GM18873 (cell line): ENCODE data around the gene RHBDL1.

Source experiments
- ATAC-seq: cut with Tn5 transposase; IDR thresholded peaks from one replicate; pipeline ENCODE4 v1.9.1; 2021; ENCODE audit warnings: mild to moderate bottlenecking, moderate library complexity, moderate number of reproducible peaks; ENCODE audit not compliant: unreplicated experiment, low FRiP score

The RHBDL1 gene

DNA sequence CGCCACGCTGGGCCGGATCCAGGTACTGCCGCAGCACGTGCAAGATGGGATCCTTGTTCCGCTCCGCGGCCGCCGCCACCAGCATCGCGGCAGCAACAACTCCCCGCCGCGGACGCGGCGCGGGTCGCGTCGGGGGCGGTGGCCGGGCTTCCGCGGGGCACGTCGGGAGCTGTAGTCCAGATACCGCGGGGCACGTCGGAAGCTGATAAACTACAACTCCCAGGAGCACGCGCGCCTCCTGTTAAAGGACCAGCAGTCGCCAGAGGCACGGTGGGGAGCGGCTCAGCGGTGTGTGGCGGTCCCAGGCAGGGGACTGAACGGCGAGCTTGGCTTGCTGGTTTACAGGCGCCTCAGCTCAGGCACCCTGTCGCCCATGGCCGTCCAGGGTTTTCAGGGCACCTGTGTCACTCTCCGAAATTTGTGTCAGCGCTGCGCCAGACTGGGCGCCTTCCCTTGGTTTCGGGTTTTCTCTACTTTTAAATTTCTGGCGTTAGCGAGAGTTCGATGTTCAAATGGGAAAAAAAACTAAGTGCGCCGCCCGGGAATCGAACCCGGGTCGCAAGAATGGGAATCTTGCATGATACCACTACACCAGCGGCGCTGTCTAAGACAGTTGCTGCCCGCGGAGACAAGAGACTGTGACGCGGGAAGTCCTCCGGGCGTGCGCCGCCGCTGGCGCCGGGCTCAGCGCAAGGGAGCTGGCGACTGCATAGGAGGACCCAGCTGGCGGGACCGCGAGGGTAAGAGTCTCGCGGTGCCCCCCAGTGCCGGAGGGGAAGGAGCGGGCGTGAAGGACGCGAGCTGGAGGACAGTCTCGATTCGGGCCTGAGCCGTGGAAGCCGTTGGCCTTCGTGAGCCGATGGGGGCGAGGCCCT is 39.0 kb upstream of the RHBDL1 start, which contains the start of gene METTL26:
Gene METTL26 (minus strand): TSS at position 100 of the 875 bp plus-strand sequence. CDS start 15 bp downstream, at position 85.
- peak; percentile 58 for ATAC-seq

DNA sequence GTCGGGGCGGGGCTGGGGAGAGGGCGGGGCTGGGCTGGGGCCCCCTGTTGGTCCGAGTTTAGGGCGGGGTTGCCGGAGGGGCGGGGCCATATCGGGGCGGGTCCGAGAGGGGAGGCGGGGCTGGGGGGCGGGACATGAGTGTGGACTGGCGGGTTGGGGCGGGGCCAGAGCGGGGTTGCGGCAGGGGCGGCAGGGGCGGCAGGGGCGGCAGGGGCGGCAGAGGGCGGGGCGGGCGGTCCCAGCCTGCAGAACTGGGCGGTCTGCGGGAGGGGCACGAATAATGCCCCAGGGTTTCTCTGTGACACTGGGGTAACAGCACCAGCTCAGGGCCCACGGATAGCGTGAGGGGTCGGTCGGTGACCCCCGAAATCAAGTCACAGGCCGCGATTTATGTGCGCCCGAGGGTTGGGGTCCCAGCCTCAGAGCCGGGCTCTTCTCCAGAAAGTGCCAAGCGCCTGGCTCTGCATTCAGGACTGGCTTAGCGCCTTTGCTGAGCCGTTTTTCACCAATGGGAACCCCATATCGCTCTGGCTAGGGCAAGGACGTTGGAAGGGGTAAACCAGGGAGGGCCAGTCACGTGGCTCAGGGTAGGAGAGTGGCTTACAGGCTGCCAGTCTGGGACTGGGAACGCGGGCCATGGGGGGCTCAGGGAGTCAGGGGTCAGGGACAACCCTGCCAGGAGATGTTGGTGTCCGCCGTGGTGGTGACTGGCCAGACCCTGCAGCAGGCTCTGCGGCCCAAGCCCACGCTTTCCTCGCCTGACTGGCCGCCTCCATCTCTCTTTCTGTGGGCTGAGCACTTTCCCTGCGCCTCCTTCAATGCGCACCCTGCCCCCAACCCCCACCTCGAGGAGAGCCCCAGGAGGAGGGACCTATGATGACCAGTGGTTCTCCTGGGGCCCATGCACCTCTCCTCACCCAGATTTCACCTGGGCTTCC is 38.1 kb upstream of the RHBDL1 start:
- no peak for ATAC-seq

DNA sequence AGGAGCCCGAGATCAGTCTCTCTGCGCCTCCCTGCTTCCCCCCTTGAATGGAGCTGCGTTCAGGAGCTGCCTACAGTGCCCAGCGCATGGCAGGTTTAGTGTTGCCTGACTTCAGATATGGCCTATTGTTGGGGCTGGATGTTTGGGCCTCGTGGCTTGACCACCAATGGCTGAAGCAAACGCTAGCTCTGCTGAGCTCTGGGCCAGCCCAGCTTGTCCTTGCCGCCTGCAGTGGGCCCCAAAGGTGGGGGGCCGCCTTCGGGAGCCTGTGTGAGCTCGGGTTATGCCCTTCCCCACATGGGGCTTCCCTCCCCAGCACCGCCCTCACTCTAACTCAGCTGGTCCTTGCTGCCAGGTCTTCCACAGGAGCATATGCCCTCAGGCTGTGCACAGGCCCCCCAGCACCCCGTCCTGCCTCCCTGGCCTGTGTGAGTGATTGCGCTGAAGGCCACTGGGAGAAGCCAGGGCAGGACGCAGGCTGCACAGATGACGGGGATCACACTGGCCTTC is 37.4 kb upstream of the RHBDL1 start:
- no peak for ATAC-seq

DNA sequence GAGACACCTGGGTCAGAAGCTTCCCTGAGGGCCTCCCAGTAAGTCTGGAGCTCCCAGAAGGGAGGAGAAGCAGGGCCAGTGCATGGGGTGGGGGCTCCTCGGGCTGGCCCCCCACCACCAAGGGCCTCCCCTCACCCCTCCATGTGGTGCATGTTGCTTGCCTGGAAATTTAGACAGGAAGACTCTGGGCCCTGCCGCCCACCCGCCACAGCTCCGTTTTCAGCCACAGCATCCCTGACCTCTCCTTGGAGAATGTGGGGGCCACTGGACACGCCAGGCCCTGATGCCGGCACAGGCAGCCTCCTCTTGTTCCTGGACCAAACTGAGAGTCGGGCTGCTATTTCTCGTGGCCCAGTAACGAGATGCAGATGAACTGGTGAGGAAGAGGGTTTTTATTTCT is 36.6 kb upstream of the RHBDL1 start:
- ATAC-seq: no peak

DNA sequence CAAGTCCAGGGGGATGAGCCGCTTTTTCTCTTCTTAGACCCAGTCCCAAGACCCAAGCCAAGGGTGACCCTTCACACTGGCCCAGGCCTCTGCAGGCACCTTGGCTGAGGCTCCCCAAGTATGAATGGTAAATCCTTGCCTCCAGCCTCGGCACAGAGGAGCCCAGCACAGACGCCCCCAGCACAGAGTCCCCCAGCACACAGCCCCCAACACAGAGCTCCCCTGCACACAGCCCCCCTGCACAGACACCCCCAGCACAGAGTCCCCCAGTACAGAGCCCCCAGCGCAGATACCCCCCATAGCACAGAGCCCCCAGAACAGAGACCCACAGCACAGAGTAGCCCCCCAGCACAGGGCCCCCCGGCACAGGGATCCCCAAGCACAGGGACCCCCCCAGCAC is 34.9 kb upstream of the RHBDL1 start:
- ATAC-seq: no peak

DNA sequence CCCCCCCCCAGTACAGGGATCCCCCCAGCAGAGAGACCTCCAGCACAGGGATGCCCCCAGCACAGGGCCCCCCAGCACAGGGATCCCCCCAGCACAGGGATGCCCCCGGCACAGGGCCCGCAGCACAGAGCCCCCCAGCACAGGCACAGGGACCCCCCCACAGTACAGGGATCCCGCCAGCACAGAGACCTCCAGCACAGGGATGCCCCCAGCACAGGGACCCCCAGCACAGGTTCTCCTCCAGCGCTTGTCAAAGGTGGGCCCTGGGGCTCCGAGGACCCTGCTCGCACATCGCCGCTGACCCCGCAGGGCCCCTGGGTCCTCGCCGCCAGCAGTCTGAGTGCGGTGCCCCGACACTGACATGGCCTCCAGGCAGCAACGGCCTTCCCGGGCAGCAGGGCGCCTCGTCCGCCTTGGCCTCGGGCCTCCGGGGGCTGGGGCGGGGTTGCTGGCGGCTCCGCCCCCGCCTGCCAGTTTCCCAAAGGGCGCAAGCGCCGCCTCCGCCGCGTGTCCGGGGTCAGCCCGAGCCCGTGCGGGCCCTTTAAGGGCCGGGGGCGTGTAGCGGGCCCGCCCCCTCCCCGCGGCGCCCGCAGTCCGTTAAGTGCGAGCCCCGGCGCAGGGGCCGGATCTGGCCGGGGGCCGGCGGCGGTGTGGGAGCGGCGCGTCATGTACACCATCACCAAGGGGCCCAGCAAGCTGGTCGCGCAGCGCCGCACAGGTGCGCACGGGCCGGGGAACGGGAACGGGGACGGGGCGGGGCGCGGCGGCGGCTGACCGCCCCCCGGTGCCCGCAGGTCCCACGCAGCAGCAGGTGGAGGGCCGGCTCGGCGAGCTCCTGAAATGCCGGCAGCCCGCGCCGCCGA is 33.9 kb upstream of the RHBDL1 start, which contains the start of gene MCRIP2:
Gene MCRIP2 (plus strand): TSS at position 503 of the 863 bp plus-strand sequence. CDS start 164 bp downstream, at position 667.
- ATAC-seq: no peak

DNA sequence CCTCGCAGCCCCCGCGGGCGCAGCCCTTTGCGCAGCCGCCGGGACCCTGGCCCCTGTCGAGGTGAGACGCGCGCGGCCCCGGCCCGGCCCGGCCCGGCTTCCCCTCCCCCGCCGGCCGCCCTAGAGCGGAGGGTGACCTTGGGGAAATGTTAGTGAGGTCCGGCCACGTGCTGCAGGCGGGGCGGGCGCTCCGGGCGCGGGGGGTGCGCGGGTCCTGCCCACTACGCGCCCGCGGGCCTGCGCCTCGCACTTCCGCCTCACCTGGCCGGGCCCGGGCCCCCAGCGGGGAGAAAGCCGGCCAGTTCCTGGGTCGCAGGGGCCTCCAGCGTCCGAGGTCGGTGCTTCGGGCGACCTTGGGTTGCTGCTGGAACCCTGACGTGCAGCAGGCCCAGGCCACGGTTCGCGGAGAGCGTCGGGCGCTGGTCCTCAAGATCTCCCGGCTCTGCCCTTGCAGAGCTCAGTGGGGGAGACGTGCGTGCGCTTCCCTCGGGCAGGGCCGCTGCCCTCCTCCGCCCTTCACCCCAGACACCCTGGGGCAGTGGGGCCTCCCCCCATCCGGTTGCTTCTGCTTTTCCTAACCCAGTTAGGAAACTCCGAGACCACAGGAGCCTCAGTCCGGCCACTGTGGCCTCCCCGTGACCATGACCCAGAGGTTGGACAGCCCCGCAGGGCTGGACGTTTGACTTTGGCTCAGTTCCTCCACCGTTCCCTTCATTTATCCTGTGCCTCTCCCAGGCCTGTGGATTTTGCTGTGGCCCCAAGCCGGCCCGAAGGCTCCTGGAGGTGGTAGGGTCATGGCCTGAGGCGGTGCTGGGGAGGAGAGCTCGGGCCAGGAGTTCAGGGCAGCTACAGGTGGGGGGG is 33.1 kb upstream of the RHBDL1 start:
- no peak for ATAC-seq

DNA sequence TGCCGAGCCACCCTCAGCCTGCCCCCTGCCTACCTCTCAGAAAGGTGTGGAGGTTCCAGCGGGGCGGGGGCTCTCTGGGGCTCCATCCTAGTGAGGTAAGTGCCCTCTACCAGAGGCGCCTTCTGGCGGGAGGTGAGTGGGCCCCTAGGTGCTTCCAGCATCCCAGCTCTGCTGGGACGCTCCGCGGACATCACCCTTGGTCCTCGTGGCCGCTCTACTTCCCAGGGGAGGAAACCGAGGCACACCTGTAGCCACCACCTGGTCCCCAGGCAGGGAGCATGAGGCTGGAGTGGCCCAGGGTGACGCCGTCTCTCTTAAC is 32.5 kb upstream of the RHBDL1 start:
- no peak for ATAC-seq

DNA sequence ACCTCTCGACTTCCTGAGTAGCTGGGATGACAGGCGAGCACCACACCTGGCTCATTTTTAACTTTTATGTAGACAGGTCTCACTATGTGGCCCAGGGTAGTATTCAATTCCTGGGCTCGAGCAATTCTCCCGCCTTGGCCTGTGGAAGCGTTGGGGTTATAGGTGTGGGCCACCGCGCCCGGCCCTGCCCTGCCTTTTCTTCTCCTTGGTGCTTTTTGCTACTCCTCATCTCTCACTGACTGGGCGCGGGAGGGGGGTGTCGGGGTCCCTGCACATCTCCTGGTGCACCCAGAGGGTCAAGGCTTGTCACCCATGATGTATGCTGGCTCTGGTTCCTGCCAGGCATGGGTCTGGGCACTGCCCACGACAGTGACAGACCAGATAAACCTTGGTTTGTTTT is 30.9 kb upstream of the RHBDL1 start:
- no peak for ATAC-seq

DNA sequence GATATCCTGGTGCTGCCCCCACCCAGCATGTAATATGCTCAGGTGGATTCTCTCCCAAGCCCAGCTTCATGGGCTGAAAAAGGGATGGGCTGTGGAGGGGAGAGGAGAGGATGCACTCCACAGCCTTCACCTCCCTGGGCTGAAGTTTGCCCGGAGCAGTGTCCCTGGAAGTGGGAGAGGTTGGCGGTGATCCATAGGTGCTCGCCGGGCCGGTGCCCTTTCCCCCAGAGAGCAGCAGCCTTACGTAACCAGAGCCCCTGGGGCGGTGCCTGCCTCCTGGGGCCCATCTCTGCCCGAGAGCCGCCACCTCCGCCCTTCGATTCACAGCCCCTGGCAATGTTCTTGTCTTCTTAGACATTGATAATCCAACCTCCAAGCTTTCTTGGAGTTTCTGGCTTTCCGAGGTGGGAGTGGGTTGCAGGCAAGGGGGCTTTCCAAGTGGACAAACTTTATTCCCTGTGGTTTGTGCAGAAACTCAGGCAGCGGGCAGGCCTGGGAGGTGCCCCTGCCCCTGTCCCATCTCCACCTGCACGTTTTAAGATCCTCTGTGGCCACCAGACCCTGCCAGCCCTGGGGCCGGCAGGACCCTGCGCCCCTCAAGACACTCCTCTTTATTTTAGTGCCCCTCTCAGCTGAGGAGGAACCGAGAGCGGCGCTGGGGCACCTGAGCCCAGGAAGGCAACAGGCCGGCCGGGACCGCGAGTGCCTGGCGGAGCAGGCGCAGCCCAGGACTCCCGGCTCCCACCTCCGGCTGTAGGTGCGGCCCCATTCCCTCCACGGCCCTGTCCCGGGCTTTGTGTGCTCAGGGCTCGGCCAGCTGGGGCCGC is 29.4 kb upstream of the RHBDL1 start:
- no peak for ATAC-seq

DNA sequence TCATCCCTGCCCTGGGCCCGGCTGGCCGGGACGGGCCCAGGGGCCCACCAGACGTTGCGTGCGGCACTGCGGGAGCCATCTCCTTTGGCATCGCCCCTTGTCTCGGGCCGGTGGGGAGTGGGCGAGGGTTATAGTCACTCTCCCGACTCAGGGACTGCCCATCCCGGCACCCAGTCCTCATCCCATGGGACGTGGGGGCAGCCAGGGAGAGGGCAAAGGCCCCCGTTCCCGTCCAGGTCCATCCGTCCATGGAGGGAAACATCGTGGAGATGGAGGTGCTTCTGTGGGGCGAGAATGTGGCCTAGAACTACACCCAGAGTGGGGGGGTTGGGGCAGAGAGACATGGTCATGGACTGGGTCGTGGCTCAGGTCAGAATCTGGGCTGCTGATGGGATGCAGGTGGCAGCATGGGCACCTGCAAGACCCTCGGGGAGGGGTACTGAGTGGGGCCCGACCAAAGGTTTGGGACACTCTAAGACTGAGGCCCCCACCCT is 28.7 kb upstream of the RHBDL1 start:
- no peak for ATAC-seq

DNA sequence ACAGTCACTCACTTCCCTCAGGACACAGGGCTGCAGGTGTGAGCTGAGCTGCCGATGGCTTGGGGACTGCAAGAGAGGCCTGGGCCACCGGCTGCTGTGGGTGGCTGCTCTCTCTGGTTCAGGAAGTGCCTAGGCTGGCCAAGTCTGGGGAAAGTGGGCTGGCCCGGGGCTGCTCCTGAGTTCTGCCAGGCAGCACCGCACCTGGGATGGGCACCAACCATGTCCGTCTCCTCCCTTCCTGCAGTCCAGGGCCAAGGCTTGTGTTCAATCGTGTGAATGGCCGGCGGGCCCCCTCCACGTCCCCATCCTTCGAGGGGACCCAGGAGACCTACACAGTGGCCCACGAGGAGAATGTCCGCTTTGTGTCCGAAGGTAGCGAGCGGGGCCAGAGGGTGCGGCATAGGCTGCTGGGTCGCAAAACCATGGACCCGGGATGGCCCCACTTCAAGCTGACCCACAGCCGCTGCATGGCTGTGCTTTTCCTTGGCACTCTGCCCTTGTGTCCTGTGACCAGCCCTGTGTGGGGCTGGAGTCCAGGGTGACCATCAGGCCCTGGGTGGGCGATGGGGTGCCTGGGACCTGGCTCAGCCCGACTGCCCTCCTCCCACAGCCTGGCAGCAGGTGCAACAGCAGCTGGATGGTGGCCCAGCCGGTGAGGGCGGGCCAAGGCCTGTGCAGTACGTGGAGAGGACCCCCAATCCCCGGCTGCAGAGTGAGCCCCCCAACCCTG is 28.1 kb upstream of the RHBDL1 start:
- no peak for ATAC-seq

DNA sequence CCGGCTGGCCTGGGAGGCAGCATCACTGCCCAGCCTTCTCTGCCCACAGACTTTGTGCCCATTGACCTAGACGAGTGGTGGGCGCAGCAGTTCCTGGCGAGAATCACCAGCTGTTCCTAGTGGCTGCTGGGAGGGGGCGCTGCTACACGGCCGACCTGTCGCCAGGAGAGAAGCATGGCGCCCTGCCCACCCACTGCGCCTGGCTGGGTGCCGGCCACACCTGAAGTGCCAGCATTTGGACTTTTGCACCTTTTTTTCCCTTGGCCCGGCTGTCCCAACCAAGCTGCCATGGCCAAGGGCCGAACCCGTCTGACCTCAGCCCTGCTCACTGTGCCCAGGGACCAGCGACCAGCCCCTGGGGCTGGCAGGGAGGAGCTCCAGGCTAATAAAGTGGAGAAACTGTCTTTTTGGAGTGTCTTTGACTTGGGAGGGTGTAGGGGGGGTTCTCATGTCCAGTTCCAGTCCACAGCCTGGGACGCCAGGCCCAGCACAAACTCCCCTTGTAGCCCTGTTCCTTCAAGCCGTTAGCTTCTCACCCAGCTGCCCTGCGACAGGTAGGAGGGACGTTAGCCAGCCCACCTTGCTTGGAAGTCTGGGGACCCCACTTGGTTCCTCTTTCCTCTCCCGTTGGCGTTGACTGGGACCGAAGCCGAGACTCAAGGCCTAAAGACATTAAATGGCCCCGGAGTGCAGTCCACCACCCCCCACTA is 27.2 kb upstream of the RHBDL1 start:
- no peak for ATAC-seq

DNA sequence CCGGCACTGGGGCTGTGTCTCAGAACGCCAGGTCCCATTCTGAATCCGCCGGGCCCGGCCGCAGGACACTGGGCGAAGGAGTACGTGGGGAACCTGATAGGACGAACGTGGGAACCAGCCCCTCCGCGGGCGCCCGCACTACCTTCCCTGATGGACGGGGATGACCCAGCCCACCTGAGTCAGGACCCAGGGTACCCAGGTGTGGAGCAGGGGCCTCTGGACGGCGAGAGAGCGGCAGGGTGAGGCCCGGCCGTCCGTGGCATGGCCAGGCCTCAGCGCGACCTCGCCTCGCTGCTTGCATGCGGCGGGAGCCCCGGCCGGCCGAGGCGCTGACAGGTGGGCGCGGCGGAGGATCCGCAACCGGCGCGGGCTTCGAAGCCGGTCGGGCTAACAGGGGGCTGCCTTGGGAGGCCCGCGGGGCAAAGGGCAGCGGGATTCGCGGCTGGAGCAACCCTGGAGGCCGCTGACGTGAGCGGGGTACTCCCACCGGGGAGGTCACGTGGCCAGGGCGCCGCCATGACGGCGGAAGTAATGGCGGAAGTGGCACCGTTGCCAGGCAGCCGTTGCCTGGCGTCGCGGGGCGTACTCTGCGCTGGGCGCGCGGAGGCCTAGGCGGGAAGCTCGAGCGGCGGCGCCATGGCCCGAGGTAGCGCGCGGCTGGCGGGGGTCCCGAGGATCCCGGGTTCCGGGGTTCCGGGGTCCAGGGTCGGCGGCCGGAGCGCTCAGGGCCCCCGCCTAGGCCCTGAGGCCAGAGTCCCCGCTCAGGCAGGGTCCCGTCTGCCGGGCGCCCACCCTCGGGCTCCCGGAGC is 26.5 kb upstream of the RHBDL1 start, which contains the start of gene WDR90:
Gene WDR90 (plus strand): TSS at position 585 of the 809 bp plus-strand sequence. CDS start 52 bp downstream, at position 637.
- no peak for ATAC-seq

DNA sequence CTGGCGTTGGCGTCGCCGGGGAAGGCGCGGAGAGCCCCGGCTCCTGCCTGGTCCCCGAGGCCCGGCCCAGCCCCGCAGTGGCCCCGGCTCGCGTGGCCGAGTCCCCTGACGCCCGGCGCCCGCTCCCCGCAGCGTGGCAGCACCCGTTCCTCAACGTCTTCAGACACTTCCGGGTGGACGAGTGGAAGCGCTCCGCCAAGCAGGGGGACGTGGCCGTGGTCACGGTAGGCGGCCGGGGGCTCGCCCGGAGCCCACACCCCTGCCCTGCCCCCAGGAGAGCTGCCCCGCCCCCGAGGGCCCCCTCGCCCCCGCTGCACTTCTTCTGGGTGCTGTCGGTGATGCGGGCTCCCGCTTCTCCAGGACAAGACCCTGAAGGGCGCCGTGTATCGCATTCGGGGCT is 25.8 kb upstream of the RHBDL1 start:
- ATAC-seq: no peak

DNA sequence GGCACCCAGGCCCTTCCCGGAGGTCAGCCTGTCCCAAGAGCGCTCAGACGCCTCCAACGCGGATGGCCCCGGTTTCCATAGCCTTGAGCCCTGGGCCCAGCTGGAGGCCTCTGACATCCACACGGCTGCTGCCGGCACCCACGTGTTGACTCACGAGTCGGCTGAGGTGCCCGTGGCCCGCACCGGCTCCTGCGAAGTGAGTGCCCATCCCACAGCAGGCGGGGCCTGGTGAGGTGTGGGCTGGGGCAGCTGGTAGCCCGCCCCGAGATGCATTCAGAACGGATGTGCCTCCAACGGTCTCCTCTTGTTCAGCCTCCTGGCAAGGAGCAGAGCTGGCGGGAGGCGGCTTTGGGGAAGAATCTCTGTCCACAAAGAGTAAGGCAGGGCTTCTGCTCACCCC is 23.6 kb upstream of the RHBDL1 start:
- no peak for ATAC-seq
